ENCODE data around the gene DRG1.

DNA sequence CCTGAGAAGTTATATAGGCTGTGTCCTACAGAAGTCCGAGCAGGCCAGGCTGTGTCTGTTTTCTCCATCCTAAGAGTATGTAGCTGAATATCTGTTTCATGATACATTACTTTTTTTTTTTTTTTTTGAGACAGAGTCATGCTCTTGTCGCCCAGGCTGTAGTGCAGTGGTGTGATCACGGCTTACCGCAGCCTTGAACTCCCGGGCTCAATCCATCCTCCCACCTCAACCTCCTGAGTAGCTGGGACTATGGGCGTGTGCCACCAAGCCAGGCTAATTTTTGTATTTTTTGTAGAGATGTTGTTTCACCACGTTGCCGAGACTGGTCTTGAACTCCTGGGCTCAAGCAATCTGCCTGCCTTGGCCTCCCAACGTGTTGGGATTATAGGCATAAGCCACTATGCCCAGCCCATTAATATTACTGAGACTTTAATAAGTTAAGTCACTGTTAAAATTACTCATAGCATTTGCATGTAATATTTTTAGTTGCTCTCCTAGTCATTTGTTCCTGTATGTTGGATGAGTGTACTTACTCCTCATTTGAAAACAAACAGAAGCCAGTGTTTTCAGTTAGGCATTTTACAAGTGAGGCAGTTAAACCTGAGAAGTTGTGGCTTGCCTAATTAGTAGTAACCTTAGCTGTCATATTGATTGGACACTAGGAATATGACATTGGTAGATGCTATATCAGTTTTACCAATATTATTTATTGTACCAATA is 26.1 kb downstream of the DRG1 start:
- TF ChIP-seq CTCF (IDR thresholded peaks at IDR 0.05) = no peak
- TF ChIP-seq POLR2A (IDR thresholded peaks at IDR 0.05) = no peak
- TF ChIP-seq EP300 (IDR thresholded peaks at IDR 0.05) = no peak
